OCI-LY7 (cell line): Measurements from ENCODE around the gene BLTP2. TPM values are rescaled to one million over a fixed set of nuclear protein-coding genes. Genes with fewer than 3 reads are reported as not detected.
"Not testable (repeated sequence)": the region's sequence is repeated elsewhere in the genome, so short reads cannot be mapped to it uniquely, and the experiment has no call there.

Experiments used
- BruUV-seq: library from RNA; stranded (reverse); fragments of 400-500 nt; replicated peaks from 2 replicates; lab custom pipeline; 2021; lab: Mats Ljungman, UMichigan
- CTCF ChIA-PET: fragments of 300-600 bp; sonication (Branson Sonifier 250); formaldehyde crosslinking; loops from one replicate; lab custom pipeline; 2022; ENCODE audit warnings: antibody characterized with exemption; ENCODE audit not compliant: unreplicated experiment; lab: Charles Lee
- POLR2A ChIA-PET: fragments of 300-600 bp; sonication (Branson Sonifier 250); formaldehyde crosslinking; loops from one replicate; lab custom pipeline; 2022; ENCODE audit warnings: antibody characterized with exemption; lab: Charles Lee
- DNase-seq: peaks from one replicate; pipeline ENCODE4 v3.0.0-alpha.2; 2015; ENCODE audit warnings: low spot score
- H2AFZ ChIP-seq: fragments of 200-600 bp; sonication (generic), shearing (Covaris generic); 2 replicates; pipeline ENCODE4 v1.6.1; 2014; ENCODE audit warnings: mild to moderate bottlenecking, antibody characterized with exemption, low read length, moderate library complexity
- H3K27ac ChIP-seq: fragments of 200-600 bp; sonication (generic); 2 replicates; pipeline ENCODE4 v1.5.1; 2014; ENCODE audit warnings: mixed run types, low read depth, mild to moderate bottlenecking, moderate library complexity, low read length, inconsistent platforms; ENCODE audit not compliant: poor library complexity, severe bottlenecking
- H3K36me3 ChIP-seq: fragments of 200-600 bp; sonication (generic); 2 replicates; pipeline ENCODE4 v1.6.1; 2014; ENCODE audit warnings: mild to moderate bottlenecking, antibody characterized with exemption, low read length, moderate library complexity, mixed read lengths; ENCODE audit not compliant: insufficient read depth
- H3K4me1 ChIP-seq: fragments of 200-600 bp; sonication (generic); 2 replicates; pipeline ENCODE4 v1.5.1; 2014; ENCODE audit warnings: mild to moderate bottlenecking, low read length; ENCODE audit not compliant: insufficient read depth, poor library complexity, severe bottlenecking
- H3K4me2 ChIP-seq: fragments of 200-600 bp; sonication (generic); 2 replicates; pipeline ENCODE4 v1.6.1; 2014; ENCODE audit warnings: mild to moderate bottlenecking, low read length
- H3K4me3 ChIP-seq: fragments of 200-600 bp; sonication (generic); 2 replicates; pipeline ENCODE4 v1.5.1; 2014; ENCODE audit warnings: mild to moderate bottlenecking, low read depth, low read length; ENCODE audit not compliant: poor library complexity, severe bottlenecking
- H3K79me2 ChIP-seq: fragments of 200-600 bp; sonication (generic); 2 replicates; pipeline ENCODE4 v1.6.1; 2016; ENCODE audit warnings: low read depth, mild to moderate bottlenecking, low read length, moderate library complexity, mixed read lengths; ENCODE audit not compliant: insufficient read depth
- H3K9me2 ChIP-seq: fragments of 200-600 bp; sonication (generic); 2 replicates; pipeline ENCODE4 v1.6.1; 2016; ENCODE audit warnings: mild to moderate bottlenecking, low read length, mixed read lengths; ENCODE audit not compliant: insufficient read depth
- H3K9me3 ChIP-seq: fragments of 200-600 bp; sonication (generic); 2 replicates; pipeline ENCODE4 v1.6.1; 2014; ENCODE audit warnings: mild to moderate bottlenecking, mixed run types, low read length, mixed read lengths
- H4K20me1 ChIP-seq: fragments of 200-600 bp; sonication (generic); 2 replicates; pipeline ENCODE4 v1.6.1; 2014; ENCODE audit warnings: mild to moderate bottlenecking, antibody characterized with exemption, low read length, moderate library complexity, mixed read lengths; ENCODE audit not compliant: insufficient read depth
- EZH2phosphoT487 ChIP-seq: fragments of 200-600 bp; sonication (generic); IDR thresholded peaks from 2 replicates; pipeline ENCODE4 v1.6.1; 2018; ENCODE audit warnings: low read depth, borderline replicate concordance, mild to moderate bottlenecking, mixed run types, antibody characterized with exemption, low read length, moderate library complexity, mixed read lengths
- intact Hi-C: fragments of 100-400 bp; cut with micrococcal nuclease; formaldehyde crosslinking; loops from one replicate; pipeline ENCODE4 v1.10.0; 2022; ENCODE audit not compliant: unreplicated experiment
- total RNA-seq, 2 experiments: library from RNA; depleted of rRNA in 1 of 2; stranded (reverse); fragments of >200 nt in 1 of 2; shearing (Covaris generic) in 1 of 2; gene quantifications; 2 replicates each; pipeline ENCODE4 v1.2.3, GENCODE V29; 2014 to 2022
- TF ChIP-seq, protein P1 (sequence below): fragments of 200-600 bp; sonication (generic); conservative IDR thresholded peaks from 2 replicates; pipeline ENCODE4 v1.5.1; 2014; ENCODE audit warnings: mild to moderate bottlenecking, antibody characterized with exemption, low read length, moderate library complexity, mixed read lengths

BLTP2 gene
- total RNA-seq, 2 experiments from 2014 or later, result 147 to 185 TPM

DNA sequence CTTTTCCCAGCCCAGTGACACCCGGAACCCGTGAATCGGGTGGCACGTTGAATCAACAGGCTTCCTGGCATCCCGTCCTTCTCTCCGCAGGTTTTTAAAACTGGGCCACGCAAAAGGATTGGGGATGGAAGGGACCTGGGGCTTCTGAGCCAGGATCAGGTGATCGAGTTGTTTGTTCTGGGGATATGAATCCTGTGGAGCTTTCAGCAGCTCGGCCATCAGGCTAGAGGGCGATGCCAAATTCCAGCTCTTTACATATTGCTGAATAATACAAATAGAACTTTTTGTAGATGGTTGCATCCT lies 17.5 kb upstream of the BLTP2 start:
- H3K9me2 ChIP-seq, result no peaks in the 10 kb centered on the region
- H4K20me1 ChIP-seq, result peaks cover 3% of the 10 kb centered on the region; the same call in 1 of the 2 replicates
- TF ChIP-seq, protein P1, sequence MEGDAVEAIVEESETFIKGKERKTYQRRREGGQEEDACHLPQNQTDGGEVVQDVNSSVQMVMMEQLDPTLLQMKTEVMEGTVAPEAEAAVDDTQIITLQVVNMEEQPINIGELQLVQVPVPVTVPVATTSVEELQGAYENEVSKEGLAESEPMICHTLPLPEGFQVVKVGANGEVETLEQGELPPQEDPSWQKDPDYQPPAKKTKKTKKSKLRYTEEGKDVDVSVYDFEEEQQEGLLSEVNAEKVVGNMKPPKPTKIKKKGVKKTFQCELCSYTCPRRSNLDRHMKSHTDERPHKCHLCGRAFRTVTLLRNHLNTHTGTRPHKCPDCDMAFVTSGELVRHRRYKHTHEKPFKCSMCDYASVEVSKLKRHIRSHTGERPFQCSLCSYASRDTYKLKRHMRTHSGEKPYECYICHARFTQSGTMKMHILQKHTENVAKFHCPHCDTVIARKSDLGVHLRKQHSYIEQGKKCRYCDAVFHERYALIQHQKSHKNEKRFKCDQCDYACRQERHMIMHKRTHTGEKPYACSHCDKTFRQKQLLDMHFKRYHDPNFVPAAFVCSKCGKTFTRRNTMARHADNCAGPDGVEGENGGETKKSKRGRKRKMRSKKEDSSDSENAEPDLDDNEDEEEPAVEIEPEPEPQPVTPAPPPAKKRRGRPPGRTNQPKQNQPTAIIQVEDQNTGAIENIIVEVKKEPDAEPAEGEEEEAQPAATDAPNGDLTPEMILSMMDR, result no peak
- TF ChIP-seq EZH2phosphoT487, result no peak
- BruUV-seq, result TSS peak; percentile 70
- H2AFZ ChIP-seq, result peak overlapping the region; percentile 85
- H3K36me3 ChIP-seq, result peaks cover 52% of the 10 kb centered on the region
- H3K79me2 ChIP-seq, result peaks cover 63% of the 10 kb centered on the region
- ChIA-PET CTCF (interaction anchor here (0.6 to 1.9 kb wide), 2 partner anchors 18 to 120 kb away, joined by 3 to 13 read pairs; partner anchors contain the start of gene BLTP2), POLR2A (interaction anchor here (0.9 to 3.1 kb wide), 8 partner anchors 11 to 58 kb away, joined by 3 to 17 read pairs (median 3); partner anchors contain the start of genes BLTP2, PROCA1 and RPL23A)
- no peak for DNase-seq
- peak overlapping the region; percentile 88 for H3K27ac ChIP-seq
- H3K4me3 ChIP-seq, result peak overlapping the region; percentile 95
- H3K9me3 ChIP-seq, result no peaks in the 10 kb centered on the region; the same call in 1 of the 2 replicates
- H3K4me2 ChIP-seq, result peak overlapping the region; percentile 84
- intact Hi-C loops, result no loop called here
- H3K4me1 ChIP-seq, result peaks cover 22% of the 10 kb centered on the region

DNA sequence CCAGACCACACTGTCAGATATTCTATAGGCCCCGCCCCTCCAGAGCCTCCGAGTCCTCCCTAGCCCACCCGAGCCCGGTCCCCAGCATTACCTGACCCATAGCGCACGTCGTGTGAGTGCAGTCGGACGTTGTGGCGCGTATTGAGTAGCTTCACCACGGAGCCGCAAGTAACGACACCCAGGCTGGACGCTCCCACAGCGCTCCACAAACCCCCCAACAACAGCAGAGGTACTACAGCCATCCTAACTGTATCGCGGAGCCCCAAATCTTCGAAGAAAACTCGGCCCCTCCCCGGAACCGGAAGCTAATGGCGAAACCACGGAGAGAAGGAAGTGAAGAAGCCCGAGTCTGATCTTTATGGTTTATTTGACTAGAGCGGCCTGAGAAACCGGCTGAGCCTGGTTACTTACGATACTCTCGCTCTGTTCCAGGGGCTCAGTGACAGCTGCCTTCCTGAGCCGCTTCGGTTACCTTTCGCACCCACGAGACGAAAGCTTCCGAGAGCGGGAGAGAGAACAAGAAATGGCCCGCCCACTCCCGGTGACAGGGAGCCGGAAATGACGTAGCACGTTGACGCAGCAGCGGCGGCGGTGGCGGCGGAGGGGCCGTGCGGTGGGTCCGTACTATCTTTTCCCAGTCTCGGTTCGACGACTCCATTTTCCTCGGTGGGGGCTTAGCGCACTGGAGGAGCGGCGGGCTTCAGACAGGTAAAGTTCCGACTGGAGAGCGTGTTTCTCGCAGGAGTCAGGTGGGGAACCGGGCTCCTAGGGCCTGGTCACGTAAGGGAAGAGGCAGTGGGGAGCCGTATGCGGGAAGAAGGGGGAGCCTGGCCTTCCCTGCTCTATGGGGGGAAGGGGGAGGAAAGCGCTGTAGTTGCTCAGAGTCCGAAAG lies 16.9 kb upstream of the BLTP2 start, which contains the start of the genes SDF2 and SUPT6H:
TSS of gene SDF2 (minus strand) at position 272 of the 892 bp plus-strand sequence. CDS start at position 242, 30 bp downstream.
TSS of gene SUPT6H (plus strand) at position 571 of the 892 bp plus-strand sequence. CDS start 11,197 bp downstream, outside the sequence.
- Histone ChIP-seq H2AFZ (peak within 1 kb of the TSS; percentile 85), H3K4me1 (peaks cover 22% of the 10 kb centered on the region), H3K27ac (peak within 1 kb of the TSS; percentile 88), H4K20me1 (peaks cover 3% of the 10 kb centered on the region; the same call in 1 of the 2 replicates), H3K4me3 (peak within 1 kb of the TSS; percentile 95), H3K79me2 (peaks cover 62% of the 10 kb centered on the region), H3K4me2 (peak within 1 kb of the TSS; percentile 84), H3K9me2 (no peaks in the 10 kb centered on the region), H3K9me3 (peaks cover 2% of the 10 kb centered on the region; the same call in 1 of the 2 replicates), H3K36me3 (peaks cover 57% of the 10 kb centered on the region)
- TF ChIP-seq EZH2phosphoT487, result no peak
- TF ChIP-seq, protein P1, result no peak
- ChIA-PET POLR2A (interaction anchor here (0.7 to 3.1 kb wide), 12 partner anchors 10 to 111 kb away, joined by 3 to 17 read pairs (median 4); partner anchors contain the start of genes BLTP2, PROCA1 and RPL23A), CTCF (interaction anchor here (0.6 to 1.9 kb wide), 3 partner anchors 17 to 120 kb away, joined by 3 to 13 read pairs (median 3); partner anchors contain the start of gene BLTP2)
- DNase-seq, result peak; percentile 90
- no TSS peak for BruUV-seq
- intact Hi-C loops, result no loop called here

DNA sequence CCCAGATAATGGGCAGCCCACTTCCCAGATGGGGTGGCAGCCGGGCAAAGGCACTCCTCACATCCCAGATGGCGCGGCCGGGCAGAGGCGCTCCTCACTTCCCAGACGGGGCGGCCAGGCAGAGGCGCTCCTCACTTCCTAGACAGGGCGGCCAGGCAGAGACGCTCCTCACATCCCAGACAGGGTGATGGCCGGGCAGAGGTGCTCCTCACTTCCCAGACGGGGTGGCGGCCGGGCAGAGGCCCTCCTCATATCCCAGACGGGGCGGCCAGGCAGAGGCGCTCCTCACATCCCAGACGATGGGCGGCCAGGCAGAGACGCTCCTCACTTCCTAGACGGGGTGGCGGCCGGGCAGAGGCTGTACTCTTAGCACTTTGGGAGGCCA lies 14.5 kb upstream of the BLTP2 start:
- H3K4me3 ChIP-seq, intact Hi-C loops, DNase-seq, POLR2A ChIA-PET, H3K9me2 ChIP-seq, H3K4me2 ChIP-seq, H2AFZ ChIP-seq, CTCF ChIA-PET, H3K9me3 ChIP-seq, H4K20me1 ChIP-seq, H3K27ac ChIP-seq, BruUV-seq: not testable (repeated sequence)
- H3K36me3 ChIP-seq, result peaks cover 55% of the 10 kb centered on the region
- peaks cover 42% of the 10 kb centered on the region for H3K79me2 ChIP-seq
- peaks cover 22% of the 10 kb centered on the region for H3K4me1 ChIP-seq

DNA sequence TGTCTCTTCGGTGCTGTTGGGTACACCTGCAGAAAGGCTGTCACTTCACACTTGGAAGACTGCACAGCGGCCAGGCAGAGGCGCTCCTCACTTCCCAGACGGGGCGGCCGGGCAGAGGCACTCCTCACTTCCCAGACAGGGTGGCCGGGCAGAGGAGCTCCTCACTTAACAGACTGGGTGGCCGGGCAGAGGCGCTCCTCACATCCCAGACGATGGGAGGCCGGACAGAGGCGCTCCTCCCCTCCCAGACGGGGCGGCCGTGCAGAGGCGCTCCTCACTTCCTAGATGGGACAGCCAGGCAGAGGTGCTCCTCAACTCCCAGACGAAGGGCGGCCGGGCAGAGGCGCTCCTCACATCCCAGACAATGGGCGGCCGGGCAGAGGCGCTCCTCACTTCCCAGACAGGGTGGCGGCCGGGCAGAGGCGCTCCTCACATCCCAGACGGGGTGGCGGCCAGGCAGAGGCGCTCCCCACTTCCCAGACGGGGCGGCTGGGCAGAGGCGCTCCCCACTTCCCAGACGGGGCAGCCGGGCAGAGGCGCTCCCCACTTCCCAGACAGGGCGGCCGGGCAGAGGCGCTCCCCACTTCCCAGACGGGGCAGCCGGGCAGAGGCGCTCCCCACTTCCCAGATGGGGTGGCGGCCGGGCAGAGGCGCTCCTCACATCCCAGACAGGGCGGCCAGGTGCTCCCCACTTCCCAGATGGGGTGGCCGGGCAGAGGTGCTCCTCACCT lies 14.0 kb upstream of the BLTP2 start:
- intact Hi-C loops, POLR2A ChIA-PET, H3K27ac ChIP-seq, H3K4me2 ChIP-seq, CTCF ChIA-PET, H4K20me1 ChIP-seq, H3K4me3 ChIP-seq, BruUV-seq, DNase-seq, H2AFZ ChIP-seq, H3K9me3 ChIP-seq, H3K9me2 ChIP-seq: not testable (repeated sequence)
- Histone ChIP-seq H3K79me2 (peaks cover 36% of the 10 kb centered on the region), H3K4me1 (peaks cover 22% of the 10 kb centered on the region), H3K36me3 (peaks cover 54% of the 10 kb centered on the region)
